Stimulated activated naive B cell treated with anti-CD40 and anti-IgM and Interleukin-4, amounts not matched to agents 10 μg/mL and 1 μg/mL and 100 μg/mL, for 72 hours (primary cell): ENCODE data around the gene AP2A2.
"Not testable (repeated sequence)": the region's sequence is repeated elsewhere in the genome, so short reads cannot be mapped to it uniquely, and the experiment has no call there.

ENCODE experiments used
- ATAC-seq, 2 donors: fragments of 150-1000 bp; cut with Tn5 transposase; replicated peaks; 2 replicates each; pipeline ENCODE4 v1.10.0; 2021; ENCODE audit warnings: moderate library complexity in 1 of 2
- DNase-seq: peaks from one replicate; pipeline ENCODE4 v3.0.0; 2021
- H3K27ac Mint-ChIP-seq: one replicate; pipeline ENCODE4 v1.8.0; 2022; ENCODE audit warnings: mild to moderate bottlenecking, mixed read lengths
- H3K27me3 Mint-ChIP-seq, 2 donors: one replicate each; pipeline ENCODE4 v1.8.0; 2022; ENCODE audit warnings: mixed read lengths in 2 of 2
- H3K36me3 Mint-ChIP-seq, 2 donors: one replicate each; pipeline ENCODE4 v1.8.0; 2022; ENCODE audit warnings: mixed read lengths in 2 of 2, mild to moderate bottlenecking in 1 of 2
- H3K4me1 Mint-ChIP-seq, 2 donors: one replicate each; pipeline ENCODE4 v1.8.0; 2022; ENCODE audit warnings: mixed read lengths in 2 of 2, mild to moderate bottlenecking in 1 of 2
- H3K4me3 Mint-ChIP-seq, 2 donors: one replicate each; pipeline ENCODE4 v1.8.0; 2022; ENCODE audit warnings: mild to moderate bottlenecking in 2 of 2, mixed read lengths in 2 of 2, moderate library complexity in 1 of 2
- H3K9me3 Mint-ChIP-seq, 2 donors: one replicate each; pipeline ENCODE4 v1.8.0; 2022; ENCODE audit warnings: mixed read lengths in 2 of 2, mild to moderate bottlenecking in 1 of 2

Gene AP2A2

GRCh38 chr11:1015064-1015463 lies 89.4 kb downstream of the AP2A2 start:
- Mint-ChIP-seq H3K27ac (no peak overlapping the region), H3K4me3 (no peak overlapping the region), H3K9me3 (peaks cover 10 to 19% of the 10 kb centered on the region in 2 donors), H3K4me1 (peaks cover 20 to 25% of the 10 kb centered on the region in 2 donors), H3K36me3 (peaks cover 27 to 42% of the 10 kb centered on the region in 2 donors), H3K27me3 (no peaks in the 10 kb centered on the region)
- ATAC-seq (no peak), DNase-seq (no peak)

- Mint-ChIP-seq H3K36me3 (peaks cover 18 to 33% of the 10 kb centered on the region in 2 donors), H3K4me1 (peaks cover 20 to 25% of the 10 kb centered on the region in 2 donors), H3K9me3 (peaks cover 10 to 19% of the 10 kb centered on the region in 2 donors), H3K27ac (no peak overlapping the region), H3K27me3 (no peaks in the 10 kb centered on the region), H3K4me3 (no peak overlapping the region)
- DNase-seq (no peak), ATAC-seq (no peak)
These were observed 90.3 kb downstream of the AP2A2 start for GRCh38 chr11:1015826-1016545.

GRCh38 chr11:1016610-1017126 lies 91.0 kb downstream of the AP2A2 start:
- DNase-seq, H3K27ac Mint-ChIP-seq, H3K4me3 Mint-ChIP-seq, H3K27me3 Mint-ChIP-seq: not testable (repeated sequence)
- Mint-ChIP-seq H3K36me3 (peaks cover 18 to 29% of the 10 kb centered on the region in 2 donors), H3K4me1 (peaks cover 20 to 25% of the 10 kb centered on the region in 2 donors), H3K9me3 (peaks cover 10 to 19% of the 10 kb centered on the region in 2 donors)
- ATAC-seq: peak in 1 of 2 donors; percentile 20

- Mint-ChIP-seq H3K4me3 (no peak overlapping the region), H3K4me1 (peaks cover 20 to 25% of the 10 kb centered on the region in 2 donors), H3K27me3 (no peaks in the 10 kb centered on the region), H3K27ac (no peak overlapping the region), H3K36me3 (peaks cover 16 to 24% of the 10 kb centered on the region in 2 donors), H3K9me3 (peaks cover 10 to 19% of the 10 kb centered on the region in 2 donors)
- no peak for DNase-seq
- no peak for ATAC-seq
These were observed 91.8 kb downstream of the AP2A2 start for GRCh38 chr11:1017269-1018005.

- Mint-ChIP-seq H3K36me3 (peaks cover 16 to 29% of the 10 kb centered on the region in 2 donors), H3K4me3 (no peak overlapping the region), H3K9me3 (peaks cover 10 to 19% of the 10 kb centered on the region in 2 donors), H3K27me3 (no peaks in the 10 kb centered on the region), H3K27ac (no peak overlapping the region), H3K4me1 (peaks cover 20 to 26% of the 10 kb centered on the region in 2 donors)
- no peak for ATAC-seq
- no peak for DNase-seq
These were observed 92.4 kb downstream of the AP2A2 start for GRCh38 chr11:1018091-1018490.

- Mint-ChIP-seq H3K4me3 (no peak overlapping the region), H3K27ac (no peak overlapping the region), H3K9me3 (peaks cover 10 to 19% of the 10 kb centered on the region in 2 donors), H3K27me3 (no peaks in the 10 kb centered on the region), H3K4me1 (peaks cover 20 to 27% of the 10 kb centered on the region in 2 donors), H3K36me3 (peaks cover 16 to 30% of the 10 kb centered on the region in 2 donors)
- ATAC-seq (no peak), DNase-seq (no peak)
These were observed 93.7 kb downstream of the AP2A2 start for GRCh38 chr11:1019321-1019910.

GRCh38 chr11:1020211-1020905 lies 94.7 kb downstream of the AP2A2 start:
- H3K4me1 Mint-ChIP-seq: peaks cover 20 to 27% of the 10 kb centered on the region in 2 donors
- no peaks in the 10 kb centered on the region for H3K27me3 Mint-ChIP-seq
- H3K27ac Mint-ChIP-seq: no peak overlapping the region
- H3K36me3 Mint-ChIP-seq: peaks cover 19 to 30% of the 10 kb centered on the region in 2 donors
- peaks cover 10 to 19% of the 10 kb centered on the region in 2 donors for H3K9me3 Mint-ChIP-seq
- H3K4me3 Mint-ChIP-seq: no peak overlapping the region
- no peak for DNase-seq
- no peak for ATAC-seq

- ATAC-seq: no peak
- no peak for DNase-seq
- Mint-ChIP-seq H3K27ac (no peak overlapping the region), H3K9me3 (peaks cover 3 to 9% of the 10 kb centered on the region in 2 donors), H3K4me1 (peaks cover 2 to 10% of the 10 kb centered on the region in 2 donors), H3K27me3 (no peaks in the 10 kb centered on the region), H3K36me3 (peaks cover 9 to 15% of the 10 kb centered on the region in 2 donors), H3K4me3 (no peak overlapping the region)
These were observed 96.7 kb downstream of the AP2A2 start for GRCh38 chr11:1022411-1022810.

GRCh38 chr11:1022908-1023810 lies 97.5 kb downstream of the AP2A2 start:
- no peaks in the 10 kb centered on the region for H3K27me3 Mint-ChIP-seq
- DNase-seq (no peak), ATAC-seq (no peak)
- peaks cover under 1 to 1% of the 10 kb centered on the region in 2 donors for H3K9me3 Mint-ChIP-seq
- peaks cover 4 to 8% of the 10 kb centered on the region in 2 donors for H3K36me3 Mint-ChIP-seq
- no peak overlapping the region for H3K27ac Mint-ChIP-seq
- peaks cover 0 to 3% of the 10 kb centered on the region in 2 donors for H3K4me1 Mint-ChIP-seq
- no peak overlapping the region for H3K4me3 Mint-ChIP-seq

- Mint-ChIP-seq H3K4me1 (peaks cover 0 to 4% of the 10 kb centered on the region in 2 donors), H3K27ac (no peak overlapping the region), H3K27me3 (no peaks in the 10 kb centered on the region), H3K36me3 (peaks cover 3 to 7% of the 10 kb centered on the region in 2 donors), H3K4me3 (no peak overlapping the region), H3K9me3 (no peaks in the 10 kb centered on the region)
- no peak for DNase-seq
- no peak for ATAC-seq
These were observed 98.3 kb downstream of the AP2A2 start for GRCh38 chr11:1023811-1024596.

- DNase-seq: no peak
These were observed 99.1 kb downstream of the AP2A2 start for GRCh38 chr11:1024597-1025409.

More at GRCh38 chr11:1024597-1025409, 99.1 kb downstream of the AP2A2 start:
- H3K4me1 Mint-ChIP-seq: peaks cover 0 to 4% of the 10 kb centered on the region in 2 donors
- no peaks in the 10 kb centered on the region for H3K27me3 Mint-ChIP-seq
- H3K9me3 Mint-ChIP-seq: no peaks in the 10 kb centered on the region
- no peak for ATAC-seq
- no peak overlapping the region for H3K4me3 Mint-ChIP-seq
- H3K27ac Mint-ChIP-seq: no peak overlapping the region
- H3K36me3 Mint-ChIP-seq: peaks cover 3 to 7% of the 10 kb centered on the region in 2 donors
